Measurements from ENCODE around the gene ZXDC.

ZXDC gene

DNA sequence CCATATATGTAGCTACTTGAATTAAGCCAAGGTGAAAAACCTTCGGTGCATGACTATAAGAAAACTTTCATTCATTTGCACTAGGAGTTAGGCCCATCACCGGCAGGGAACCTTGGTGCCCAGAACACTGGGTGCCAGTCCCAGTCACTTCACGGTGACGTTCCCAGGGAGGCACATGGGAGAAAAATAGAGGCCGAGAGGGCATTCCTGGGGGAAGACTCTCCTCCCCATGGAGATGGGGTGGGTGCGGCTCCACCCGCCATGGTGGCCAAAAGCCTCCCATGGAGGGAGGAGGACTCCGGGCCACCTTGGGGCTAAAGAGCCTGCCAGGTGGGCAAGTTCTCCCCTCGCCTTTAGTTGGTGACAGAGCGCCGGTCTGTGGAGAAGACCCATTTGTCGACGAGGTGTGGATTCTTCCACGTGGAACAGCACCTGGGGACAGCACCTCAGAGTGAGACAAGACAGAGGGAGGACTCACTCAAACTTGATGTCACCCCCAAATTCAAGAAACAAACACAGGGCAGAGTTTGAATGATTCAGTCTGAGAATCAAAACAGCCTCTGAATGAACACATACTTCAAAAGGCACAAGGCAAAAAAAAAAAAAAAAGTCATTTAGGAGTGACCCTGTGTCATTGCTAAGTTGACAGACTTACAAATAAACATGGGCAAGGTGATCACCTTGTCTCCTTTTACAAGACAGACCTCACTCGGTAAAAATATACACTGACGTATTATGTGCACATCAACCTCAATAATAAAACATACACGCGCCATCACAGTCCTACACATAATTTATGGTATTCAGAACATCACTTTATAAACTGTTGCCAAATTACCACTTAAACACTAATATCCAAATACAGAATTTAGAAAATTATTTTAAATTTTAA is 38.6 kb downstream of the ZXDC start:
- no peak for DNase-seq (ENCODE audit: low read depth in 2 of 2)

DNA sequence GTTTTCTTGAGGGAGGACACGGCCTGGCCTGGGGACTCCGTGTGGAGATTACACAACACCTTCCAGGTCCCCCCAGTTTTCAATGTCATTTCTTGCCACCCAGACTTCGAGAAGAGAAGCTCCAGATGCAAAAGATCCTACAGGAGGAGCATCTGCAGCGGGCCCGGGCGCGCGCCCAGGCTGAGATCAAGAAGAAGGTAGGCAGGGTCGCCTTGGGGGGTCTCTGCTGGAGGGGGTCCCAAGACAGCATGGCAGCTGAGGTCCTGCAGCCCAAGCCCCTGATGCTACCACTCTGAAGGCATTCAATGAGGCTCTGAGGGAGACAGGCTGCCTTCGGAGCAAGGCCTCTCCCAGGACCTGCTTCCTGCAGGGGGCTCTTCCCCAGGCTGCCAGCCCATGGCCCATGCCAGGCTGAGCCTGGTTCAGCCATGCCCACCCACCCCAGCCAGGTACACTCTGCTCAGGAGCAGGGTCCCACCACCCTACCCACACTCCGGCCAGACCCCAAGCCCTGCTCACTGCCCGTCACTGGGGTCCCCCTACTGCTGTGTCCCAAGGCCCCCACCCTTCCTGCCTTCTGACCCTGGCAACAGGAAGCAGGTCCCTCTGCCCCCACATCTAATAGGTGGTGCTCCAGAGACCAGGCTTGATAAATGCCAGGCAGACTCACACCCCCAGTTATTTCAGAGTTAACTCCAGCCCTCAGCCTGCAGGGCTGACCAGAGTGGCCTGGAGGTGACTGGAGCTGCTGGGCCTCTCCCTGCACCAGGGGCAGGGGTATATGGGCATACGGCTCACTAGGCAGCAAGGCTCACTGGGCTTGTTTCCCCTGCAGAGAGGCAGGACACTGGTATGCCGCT is 40.0 kb downstream of the ZXDC start:
- no peak for DNase-seq (ENCODE audit: low read depth in 2 of 2)

DNA sequence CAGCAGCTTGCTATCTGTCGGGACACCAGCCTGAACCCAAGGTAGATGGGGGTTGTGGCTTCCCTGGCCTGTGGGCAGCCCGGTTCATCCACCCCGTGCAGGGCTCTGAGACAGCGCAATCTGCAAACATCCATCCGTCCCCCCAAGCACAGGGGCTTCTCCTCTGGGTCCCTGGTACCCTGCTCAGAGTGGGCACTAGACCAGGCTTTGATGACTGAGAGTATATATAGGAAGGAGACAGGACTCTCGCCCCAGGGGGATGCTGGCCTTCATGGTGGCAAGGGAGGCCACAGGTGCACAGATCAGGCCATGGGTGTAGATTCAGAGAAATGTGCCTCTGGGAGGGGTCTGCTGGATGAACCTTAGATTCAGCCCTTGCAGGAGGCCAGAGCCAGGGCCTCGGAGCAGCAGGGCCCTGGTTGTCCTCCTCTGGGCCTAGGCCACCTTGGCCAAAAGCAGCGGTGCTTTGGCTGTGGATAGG is 40.7 kb downstream of the ZXDC start:
- no peak for DNase-seq (ENCODE audit: low read depth in 2 of 2)

DNA sequence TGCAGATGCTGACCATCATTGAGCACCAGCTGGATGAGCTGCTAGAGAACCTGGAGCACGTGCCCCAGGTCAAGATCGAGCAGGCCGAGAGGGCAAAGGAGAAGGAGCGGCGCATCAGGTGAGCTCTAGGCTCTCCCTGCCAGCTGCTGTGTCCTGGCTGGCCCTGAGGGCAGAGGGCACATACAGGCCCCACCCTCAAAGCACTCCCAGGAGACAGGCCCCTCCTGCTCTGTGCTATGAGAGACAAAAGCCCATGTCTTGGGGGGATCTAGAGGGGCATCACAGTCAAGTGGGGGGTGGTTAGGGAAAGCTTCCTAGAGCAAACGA is 41.5 kb downstream of the ZXDC start:
- no peak for DNase-seq (ENCODE audit: low read depth in 2 of 2)

DNA sequence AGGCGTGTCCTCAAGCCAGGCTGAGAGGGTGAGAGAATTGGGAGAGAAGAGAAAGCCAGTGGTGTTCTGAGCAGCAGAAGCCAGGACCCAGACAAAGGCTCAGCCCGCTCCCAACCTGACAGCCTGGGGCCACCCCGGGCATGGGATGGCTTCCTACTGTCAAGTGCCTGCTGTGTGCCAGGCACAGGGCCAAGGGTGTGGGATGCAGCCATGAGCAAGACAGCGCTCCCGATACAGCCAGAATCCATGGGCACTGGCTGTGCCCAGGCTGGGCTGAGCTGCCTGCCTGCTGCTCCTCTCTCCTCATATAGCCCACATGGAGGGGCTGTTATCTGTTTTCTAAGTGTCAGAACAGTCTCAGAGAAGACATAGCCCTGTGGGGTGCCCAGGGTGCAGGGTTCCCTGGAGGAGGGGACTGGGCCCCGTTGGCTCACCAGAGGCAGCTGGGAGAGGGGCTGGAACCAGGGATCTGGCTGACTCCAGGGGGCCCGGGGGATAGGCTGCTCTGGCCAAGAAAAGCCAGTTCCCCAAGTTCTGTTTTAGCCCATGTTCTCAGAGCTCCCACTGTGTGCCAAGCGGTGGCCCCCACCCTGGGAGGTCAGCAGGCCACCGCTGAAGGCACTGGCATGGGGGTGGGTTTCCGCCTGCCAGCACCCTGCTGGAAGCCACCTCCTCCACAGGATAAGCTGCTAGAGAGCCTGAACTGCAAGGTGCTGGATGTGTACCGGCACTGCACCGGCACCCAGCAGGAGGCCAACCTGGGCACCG is 42.0 kb downstream of the ZXDC start:
- no peak for DNase-seq (ENCODE audit: low read depth in 2 of 2)

DNA sequence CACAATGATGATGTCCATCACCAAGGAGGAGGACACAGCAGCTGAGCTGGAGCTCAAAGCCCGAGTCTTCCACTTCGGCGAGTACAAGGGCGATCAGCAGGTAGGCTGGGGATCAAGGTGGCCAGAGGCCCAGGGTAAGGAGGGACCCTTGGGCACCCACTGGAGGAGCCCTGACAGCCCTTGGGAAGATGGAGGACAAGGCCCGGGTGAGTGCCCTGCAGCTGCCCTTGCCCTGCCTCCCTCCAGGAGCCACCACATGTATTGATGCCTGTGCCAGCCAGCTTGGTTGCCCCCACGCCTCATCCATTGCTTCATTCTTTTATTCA is 42.6 kb downstream of the ZXDC start:
- DNase-seq (ENCODE audit: low read depth in 2 of 2), result no peak

DNA sequence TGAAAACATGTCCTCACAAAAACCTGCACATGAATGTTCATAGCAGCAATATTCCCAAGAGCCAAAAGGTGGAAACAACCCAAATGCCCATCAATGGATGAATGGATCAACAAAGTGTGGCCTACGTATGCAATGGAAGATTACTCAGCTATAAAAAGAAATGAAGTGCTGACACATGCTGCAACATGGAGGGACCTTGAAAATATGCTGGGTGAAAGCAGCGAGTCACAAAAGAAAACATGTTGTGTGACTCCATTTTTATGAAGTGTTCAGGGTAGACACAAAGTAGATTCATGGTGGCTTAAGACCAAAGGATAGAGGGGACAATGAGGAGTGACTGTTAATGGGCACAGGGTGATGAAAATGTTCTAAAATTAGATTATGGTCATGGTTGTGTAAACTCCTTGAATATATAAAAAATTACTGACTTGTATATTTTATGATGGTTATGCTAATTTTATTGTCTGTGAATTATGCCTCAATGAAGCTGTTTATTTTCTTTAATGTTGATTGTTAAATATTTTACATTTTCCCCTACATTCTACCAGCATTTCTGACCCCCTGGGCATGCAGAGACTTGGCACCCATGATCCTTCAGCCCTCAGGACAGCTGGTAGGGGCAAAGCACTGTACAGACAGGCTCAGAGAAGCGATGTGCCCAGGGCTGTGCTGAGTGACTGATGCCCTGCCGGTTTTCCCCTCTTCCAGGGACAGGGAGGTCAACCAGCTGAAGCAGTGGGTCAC is 43.2 kb downstream of the ZXDC start:
- DNase-seq (ENCODE audit: low read depth in 2 of 2), result no peak

DNA sequence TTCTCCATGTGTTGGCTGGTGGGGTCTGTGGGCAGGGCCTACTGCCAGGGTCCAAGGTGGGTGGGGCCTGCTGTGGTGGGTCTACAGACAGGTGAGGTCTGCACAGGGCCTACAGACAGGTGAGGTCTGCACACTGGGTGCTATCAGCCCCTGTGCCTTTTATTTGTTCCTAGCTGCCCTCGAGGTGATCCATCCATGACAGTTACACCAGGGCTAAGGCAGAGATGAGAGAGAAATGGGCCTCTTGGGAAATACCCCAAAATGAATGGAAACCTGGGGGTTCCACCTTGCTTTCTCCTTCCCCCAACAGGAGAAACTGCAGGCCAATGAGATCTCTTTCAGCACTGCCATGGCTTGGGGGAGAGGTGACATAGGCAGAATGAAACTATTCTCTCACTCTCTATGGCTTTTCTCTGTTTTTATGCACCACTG is 44.6 kb downstream of the ZXDC start:
- no peak for DNase-seq (ENCODE audit: low read depth in 2 of 2)

DNA sequence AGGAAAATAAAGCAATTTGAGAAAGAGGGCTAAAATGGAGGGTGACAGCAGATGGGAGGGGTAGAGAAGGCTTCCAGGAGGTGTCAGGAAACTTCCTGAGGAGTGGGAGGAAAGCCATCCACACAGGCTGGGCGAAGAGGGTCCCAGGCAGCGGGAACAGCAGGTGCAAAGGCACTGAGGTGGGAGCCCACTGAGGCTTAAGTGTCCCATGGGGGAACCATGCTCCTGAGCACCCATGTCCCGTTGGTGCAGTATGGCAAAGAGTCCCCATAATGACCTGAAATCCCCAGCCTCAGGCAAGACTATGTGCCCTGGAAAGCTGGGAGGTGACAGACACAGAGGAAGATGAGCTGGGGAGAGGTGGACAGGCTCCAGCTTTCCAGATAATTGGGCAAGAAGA is 50.9 kb downstream of the ZXDC start:
- DNase-seq (ENCODE audit: low read depth in 2 of 2), result no peak

DNA sequence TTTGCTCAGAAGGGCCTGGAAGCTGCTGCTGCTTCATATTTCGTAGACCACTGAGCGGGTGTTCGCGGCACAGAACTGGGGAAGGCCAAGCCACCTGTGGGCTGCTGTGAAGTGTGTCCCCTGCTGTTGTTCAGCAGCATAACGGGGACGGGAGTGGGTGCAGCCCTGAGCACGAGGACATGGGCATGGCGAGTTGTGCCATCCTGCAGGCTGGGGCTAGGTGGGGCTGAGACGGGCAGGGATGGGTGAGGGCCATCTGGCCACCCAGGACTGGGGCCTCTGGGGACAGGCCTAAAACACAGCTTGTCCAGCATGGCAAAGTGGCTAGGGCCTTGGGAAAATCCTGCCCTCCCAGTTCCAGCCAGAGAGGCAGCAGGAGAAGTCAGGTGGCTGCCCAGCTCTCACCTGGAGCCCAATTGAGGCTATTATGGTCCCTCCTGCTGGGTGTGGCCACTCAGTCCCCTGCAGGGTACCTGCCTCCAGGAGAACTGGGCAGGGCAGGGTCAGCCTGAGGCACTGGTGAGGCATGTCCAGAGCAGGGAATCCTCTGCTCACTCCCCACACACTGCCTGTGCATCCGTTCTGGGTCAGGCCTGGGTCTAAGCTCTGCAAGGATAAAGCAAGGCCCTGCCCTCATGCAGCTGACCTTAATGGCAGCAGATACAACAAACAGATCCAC is 51.5 kb downstream of the ZXDC start:
- DNase-seq (ENCODE audit: low read depth in 2 of 2), result no peak

DNA sequence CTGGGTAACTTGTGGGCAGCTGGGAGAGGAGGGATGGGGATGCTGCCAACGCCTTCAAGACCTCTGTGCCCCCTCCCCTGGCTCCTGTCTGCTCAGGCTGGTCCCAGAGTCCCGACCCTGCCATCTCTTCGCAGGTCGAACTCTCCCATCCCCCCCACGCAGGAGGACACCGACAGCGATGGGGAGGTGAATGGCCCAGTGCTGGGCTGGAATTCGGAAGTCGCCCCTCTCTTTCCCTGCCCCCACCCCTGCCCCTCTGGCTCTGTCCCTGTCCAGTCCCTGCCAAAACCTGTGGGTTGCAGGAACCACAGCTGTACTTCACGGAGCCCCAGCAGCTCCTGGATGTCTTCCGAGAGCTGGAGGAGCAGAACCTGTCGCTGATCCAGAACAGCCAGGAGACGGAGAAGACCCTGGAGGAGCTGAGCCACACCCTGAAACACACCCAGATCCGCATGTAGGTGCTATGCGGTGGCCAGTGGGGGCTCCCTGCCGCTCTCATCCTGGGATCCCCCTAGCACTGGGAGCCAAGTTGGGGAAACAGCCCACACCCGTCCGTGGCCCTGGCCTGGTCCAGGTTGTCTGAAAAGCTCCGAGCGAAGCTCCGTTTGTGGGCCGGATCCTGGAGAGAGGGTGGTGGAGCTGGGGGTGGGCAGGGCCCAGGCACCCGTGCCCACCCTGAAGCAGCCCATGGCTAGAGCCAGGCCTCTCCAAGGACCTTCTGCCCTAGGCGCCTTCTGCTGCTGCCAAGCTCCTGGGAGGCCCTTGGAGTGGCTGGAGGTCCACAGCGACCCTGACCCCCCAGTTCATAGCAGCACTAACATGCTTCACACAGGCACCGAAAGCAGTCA is 52.3 kb downstream of the ZXDC start:
- DNase-seq (ENCODE audit: low read depth in 2 of 2), result no peak

DNA sequence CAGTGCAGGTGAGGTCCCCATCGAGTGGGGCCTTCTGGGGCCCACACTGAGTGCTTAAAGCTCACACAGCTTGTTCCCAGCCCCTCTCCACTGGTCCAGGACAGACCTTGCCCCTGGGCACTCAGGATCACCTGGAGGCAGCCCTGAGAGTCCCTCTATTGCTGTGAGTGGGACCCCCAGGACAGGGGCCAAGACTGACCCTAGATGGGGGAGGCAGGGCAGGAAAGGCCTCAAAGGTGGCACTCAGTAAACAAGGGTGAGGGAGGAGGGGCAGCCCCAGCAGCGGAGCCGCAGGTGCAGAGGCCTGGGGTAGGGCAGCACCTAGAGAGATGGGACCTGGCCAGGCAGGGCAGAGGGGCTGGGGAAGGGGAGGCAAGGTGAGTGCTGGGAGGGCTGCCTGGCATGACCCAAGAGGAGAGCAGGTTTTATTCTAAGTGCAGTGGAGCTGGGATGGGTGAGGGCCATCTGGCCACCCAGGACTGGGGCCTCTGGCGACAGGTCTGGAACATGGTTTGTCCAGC is 53.1 kb downstream of the ZXDC start:
- DNase-seq (ENCODE audit: low read depth in 2 of 2), result no peak

DNA sequence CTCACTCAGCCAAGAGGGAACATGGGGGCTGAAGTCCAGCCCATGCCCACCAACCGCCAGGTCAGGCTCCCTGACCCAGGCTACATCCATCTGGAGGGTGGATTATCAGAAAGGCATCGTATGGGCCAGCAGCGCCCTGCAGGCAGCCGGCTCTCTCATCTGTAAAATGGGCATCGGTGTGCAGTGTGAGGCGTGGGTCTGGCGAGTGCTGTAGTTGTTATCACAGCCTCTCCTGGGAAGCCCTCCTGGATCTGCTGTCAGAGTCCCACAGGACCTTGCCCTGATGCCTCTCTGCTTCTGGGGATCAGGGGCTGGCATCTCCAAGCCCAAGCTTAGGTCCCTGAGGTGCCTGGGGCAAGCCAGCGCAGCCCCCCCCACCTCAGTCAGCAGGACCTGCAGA is 53.6 kb downstream of the ZXDC start:
- no peak for DNase-seq (ENCODE audit: low read depth in 2 of 2)

DNA sequence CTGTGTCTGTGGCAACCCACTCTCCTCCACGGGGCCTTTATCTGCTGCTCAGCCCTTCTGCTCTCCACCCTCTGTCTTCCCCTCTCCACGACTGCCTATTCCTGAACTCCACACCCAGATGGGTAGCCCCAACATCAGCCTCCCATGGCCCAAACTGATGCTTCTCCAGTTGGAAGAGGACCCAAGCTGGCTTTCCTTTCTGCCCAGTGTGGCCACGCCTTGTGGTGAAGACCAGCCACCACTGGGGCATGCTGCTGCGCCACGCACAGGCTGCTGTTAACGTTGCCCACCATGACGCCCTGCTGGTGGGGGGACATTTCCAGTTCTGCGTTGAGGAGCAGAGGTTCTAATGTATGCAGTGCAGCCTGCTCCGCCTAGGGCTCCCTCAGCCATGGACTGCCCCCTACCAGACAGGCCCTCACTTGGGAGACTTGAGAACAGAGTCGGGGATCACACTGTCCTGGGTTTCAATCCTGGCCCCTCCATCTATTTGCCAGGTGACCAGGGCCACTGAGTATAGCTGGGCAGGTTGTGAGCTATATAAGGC is 54.0 kb downstream of the ZXDC start:
- DNase-seq (ENCODE audit: low read depth in 2 of 2), result no peak

DNA sequence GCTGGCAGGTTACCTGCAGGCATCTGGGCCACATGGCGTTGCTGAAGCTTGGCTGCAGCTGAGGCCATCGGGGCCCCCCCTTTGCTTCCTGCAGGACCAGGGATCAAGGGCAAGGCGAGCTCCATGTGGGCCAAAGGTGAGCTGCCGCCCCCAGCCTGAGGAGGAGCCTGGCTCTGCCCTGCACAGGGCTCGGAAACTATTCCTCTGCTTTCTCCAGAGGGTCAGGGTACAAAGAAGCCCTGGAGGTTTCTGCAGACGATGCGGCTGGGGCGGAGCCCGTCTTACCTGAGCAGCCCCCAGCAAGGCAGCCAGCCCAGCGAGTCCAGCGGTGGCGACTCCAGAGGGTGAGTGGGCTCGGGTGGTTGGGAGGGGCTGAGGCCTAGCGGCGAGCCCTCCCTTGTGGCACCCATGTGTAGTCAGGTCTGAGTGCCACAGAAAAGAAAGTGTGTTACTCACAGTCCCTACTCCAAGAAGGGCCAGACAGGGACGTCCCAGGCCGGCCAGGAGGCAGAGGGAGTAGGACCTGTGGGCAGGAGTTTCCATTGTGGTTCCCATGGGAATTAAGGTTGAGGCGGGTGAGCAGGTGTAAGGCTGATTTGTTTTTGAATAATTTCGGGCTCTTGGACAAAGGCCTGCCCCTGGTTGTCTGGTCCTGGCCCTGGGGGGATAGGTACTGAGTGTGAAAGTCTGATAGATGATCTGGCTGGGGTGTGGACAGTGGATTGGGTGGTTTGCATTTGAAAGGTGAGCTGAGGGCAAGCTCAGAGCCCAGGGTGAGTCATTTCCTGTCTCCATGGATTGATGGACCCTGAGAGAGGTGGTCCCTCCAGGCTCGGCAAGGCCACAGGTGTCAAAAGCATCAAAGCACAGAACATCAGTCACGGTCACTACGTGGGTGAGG is 55.6 kb downstream of the ZXDC start:
- DNase-seq (ENCODE audit: low read depth in 2 of 2), result no peak

DNA sequence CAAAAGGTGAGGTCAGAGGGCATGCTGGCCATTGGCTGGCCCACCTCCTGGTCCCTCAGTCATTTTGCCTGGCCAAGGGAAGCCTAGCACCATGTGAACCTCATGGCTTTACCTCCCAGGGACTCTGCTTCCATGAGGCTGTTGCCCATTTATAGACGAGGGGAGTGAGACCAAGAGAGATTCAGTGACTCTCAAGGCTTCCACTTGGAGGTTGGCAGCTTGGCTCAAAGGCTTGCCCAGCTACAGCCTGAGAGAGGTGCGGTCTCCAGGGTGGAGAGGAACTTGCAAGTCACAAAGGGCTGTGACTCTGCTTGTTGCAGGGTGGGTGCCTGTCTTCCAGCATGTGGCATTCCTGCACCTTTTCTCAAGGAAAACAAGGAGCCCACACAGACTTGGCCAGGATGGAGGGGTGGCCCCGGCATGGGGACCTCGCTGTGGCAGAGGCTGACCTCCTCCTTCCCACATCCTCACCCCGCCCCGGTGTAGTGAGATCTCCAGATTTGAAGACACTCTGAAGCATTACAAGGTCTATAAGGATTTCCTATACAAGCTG is 56.5 kb downstream of the ZXDC start:
- no peak for DNase-seq (ENCODE audit: low read depth in 2 of 2)

DNA sequence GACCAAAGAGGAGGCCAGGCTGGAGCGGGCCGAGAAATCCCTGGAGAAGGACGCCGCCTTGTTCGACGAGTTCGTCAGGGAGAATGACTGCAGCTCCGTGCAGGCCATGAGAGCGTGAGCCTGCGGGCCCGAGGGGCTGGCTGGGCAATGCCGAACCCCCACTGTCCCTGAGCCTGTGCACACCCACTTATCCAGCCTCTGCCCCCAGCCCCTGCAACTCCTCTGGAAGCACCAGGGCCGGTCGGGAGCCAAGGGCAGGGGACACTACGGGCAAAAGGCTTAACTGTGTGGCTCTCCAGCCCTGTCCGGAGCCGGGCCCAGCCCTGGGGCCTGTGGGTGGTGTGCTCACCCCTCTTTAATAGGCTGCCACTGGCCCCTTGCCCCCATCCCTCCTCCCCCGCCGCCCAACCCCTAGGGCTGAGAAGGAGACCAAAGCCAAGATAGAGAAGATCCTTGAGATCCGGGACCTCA is 57.0 kb downstream of the ZXDC start:
- DNase-seq (ENCODE audit: low read depth in 2 of 2), result no peak

DNA sequence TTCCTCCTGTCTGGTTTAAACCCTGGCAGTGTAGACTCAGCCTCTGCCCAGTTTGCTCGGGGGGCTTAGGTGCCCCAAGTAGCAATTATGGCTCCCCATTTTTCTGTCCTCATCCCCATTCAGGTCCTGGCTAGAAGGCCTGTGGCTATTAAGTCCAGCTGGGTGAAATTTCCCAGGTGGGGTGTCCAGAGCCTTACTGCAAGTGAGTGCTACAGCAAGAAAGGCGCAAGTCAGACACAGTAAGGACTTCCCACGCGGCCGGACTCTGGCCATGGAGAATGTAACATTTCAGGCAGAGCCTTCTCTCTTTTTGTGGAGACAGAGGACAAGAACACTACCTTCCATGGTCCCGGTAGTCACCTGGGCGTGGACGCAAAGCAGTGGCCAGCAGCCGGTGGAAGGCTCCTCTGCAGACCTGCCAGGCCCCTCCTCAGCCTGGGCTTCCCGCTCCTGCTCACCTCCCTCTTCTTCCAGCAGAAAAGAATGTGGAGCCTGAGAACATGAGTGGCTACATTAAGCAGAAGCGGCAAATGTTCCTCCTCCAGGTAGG is 57.6 kb downstream of the ZXDC start:
- no peak for DNase-seq (ENCODE audit: low read depth in 2 of 2)

Data from activated CD4-positive, alpha-beta T cell treated with anti-CD3 and anti-CD28 coated beads for 24 hours (primary cell).